Pulmonary artery endothelial cell (primary cell): Measurements from ENCODE around the gene SHC2. TPM values are rescaled to one million over a fixed set of nuclear protein-coding genes. Genes with fewer than 3 reads are reported as not detected.
"Not testable (repeated sequence)": the region's sequence is repeated elsewhere in the genome, so short reads cannot be mapped to it uniquely, and the experiment has no call there.

ENCODE experiments used
- DNase-seq: peaks from one replicate; pipeline ENCODE4 v3.0.0-alpha.2; 2011; ENCODE audit warnings: low read depth, low spot score
- total RNA-seq: library from RNA; depleted of rRNA; stranded (reverse); fragments of >200 nt; gene quantifications from 2 replicates; pipeline ENCODE4 v1.2.3, GENCODE V29; 2014

The SHC2 gene
- total RNA-seq, 1 donor from 2014 or later: 4.7 TPM

DNA sequence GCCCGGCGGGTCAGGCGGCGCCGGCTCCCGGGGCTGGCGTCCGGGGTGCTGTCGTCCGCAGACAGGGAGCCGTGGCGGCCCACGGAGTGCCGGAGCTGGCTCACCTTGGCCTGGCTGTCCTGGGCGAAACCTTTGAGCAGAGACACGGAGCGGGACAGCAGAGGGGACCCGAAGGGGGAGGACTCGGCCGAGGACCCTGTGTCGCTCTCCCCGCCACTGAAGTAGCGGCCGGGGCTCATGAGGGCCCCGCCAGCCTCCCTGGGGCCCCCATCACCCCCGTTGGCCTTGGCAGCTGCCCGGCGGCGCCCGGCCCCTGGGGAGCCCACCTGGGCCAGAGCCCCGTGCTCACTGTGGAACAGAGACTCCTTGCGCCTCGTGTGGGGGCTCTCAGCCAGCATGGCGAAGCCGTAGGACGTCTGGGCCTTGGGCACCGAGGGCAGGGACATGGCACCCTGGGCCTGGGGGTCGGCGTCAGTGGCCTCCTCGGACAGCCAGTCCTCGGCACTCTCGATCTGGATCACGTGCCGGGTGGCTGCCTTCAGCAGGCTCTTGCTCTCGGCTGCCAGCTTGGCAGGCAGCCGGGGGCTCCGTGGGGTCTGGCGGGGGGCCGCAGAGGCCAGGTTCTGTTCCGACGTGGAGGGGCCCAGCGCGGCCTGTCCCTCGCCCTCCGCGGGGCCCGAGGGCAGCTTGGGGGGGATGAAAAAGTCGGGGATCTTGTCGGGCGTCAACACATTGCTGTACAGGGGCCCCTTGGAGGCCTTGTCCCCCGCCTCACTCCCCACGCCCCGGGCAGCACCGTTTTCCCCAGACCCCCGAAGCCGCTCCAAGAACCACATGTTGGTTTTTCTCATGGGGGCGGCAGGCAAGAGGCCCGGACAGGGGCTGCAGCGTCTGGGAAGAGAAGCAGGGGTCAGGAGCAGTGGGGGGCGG lies 53.1 kb downstream of the SHC2 start:
- DNase-seq: no peak

DNA sequence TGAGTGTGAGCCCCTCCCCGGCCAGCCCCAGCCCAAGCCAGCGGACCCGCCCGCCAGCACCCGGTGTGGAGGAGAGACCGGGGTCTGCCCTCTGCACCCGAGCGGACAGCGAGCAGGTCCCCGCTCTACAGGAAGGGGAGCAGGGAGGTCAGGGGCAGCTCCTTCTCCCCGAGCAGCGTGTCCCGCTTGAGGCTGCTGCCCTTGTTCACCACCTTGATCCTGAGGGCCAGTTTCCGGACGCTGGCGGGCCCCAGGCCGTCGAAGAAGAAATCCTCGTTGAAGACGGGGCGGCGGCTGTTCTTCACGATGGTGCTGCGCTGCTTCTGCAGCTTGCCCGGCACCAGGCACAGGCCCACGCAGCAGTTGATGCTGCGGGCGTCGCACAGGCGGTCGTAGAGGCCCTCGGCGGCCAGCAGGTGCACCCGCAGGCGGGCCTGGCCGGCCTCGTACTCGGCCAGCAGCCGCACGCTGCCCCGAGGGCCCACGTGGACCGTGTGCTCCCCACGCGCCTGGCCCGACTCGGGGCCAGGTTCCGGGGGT lies 53.8 kb downstream of the SHC2 start:
- no peak for DNase-seq

DNA sequence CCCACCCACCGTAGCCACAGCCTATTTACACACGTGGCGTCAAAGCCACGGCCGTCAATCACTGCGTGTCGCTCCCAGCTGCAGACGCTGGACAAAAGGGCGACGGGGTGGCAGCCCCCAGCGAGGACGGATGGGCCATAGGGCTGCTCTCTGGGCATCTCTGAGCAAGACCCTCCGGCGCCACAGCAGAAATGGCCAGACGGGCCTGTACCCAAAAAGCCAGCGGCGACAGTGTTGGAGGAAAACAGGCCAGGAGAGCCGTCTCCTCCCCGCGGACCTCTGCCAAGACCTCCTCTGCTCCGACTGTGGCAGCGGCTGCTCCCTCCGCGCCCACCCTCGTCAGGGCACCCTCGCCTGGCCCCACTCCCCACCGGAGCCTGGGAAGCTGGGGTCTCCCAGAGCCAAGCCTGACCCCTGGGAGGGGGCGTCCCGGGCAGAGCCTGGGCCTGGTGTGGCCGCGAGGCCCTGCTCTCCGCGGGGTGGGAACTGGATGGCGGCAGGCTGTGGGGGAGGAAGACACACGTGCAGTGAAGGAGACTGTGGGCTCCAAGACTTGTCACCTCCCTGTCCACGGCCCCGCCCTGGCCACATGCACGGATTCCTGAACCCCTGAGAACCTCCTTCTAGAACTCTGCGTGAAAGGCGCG lies 54.6 kb downstream of the SHC2 start:
- DNase-seq: no peak

DNA sequence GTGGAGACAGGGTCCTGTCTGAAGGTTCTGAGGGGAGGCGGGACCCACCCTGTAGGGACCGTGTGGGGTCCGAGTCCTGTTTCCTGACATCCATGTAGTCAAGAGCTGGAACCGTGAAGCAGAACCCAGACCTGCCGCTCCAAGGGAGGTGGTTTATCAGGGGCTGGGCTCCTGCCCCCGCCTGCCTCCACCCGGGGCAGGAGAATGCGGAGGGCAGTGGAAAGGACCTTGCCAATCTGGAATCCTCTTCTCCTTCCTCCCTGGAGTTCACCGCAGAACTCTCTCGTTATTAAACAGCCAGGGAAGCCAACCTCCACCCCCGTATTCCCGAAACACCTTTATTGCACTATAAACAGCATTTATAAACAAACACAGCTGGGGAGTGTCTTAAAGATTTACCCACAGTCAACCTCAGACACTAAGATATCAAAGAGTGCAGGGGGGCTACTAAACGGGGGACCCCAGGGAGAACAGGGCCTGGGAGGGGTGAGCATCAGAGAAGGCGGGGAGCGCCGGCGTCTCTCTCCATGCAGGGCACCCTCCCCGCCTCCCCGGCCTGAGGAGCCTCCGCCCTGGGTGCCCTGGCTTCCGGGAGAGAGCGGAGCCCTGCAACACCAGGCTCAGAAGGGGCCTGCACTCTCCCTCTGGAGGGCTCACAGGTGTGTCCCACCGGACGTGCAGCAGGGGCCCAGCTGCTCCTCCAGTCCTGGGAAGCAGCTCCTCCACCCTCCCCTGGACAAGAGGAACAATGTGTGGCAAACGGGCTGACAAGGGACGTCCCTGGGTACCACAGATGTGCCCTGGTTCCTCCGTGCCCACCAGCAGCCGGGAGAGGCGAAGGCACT lies 55.5 kb downstream of the SHC2 start:
- no peak for DNase-seq

DNA sequence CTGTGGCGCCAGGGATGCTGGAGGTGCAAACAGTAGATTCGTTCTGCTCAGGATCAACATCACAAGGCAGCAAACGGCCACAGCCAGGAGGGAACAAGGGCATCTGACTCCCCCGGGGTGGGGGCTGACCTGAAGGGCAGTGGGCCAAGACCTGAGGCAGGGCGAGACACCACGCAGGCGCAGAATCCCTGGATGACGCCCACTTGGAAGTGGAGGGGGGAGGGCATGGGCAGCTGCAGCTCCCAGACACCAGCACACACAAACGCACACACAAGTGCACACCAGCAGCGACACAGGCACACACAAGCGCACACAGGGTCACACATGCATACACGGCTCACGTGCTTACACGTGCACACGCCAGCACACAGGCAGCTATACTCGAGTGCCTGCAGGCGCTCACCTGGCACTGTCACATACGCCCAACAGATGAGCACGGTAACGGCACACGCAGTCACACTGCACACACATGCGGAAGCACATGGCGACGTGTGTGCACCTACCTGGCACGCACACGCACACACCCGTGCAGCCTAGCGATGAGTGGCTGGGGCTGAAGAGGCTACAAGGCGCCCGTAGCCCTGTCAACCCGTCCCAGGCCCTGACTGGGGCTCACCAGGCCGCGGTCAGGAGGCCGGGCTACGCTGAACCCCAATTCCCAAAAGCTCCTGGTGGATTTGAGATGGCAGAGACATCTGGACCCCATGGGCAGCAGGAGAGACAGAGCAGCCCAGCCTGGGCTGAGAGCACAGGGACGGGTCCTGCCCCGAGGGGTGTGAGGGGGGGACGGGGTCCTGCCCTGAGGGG lies 57.4 kb downstream of the SHC2 start:
- DNase-seq: no peak

DNA sequence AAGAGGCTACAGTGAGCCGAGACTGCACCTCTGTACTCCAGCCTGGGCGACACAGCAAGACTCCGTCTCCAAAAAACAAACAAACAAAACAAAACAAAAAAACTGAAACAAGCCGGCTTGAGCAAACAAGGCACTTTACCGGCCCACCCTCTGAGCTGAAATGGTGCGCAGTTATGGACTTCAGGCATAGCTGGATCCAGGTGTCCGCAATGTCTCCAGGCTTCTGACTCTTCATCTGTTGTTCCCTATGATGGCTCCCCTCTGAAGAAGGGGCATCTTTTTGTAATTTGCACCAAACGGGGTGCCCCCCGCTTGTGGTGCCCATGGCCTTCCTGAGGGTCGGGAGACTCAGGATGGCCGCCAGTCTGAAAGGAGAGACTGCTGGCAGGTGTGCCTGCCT lies 58.0 kb downstream of the SHC2 start:
- no peak for DNase-seq

DNA sequence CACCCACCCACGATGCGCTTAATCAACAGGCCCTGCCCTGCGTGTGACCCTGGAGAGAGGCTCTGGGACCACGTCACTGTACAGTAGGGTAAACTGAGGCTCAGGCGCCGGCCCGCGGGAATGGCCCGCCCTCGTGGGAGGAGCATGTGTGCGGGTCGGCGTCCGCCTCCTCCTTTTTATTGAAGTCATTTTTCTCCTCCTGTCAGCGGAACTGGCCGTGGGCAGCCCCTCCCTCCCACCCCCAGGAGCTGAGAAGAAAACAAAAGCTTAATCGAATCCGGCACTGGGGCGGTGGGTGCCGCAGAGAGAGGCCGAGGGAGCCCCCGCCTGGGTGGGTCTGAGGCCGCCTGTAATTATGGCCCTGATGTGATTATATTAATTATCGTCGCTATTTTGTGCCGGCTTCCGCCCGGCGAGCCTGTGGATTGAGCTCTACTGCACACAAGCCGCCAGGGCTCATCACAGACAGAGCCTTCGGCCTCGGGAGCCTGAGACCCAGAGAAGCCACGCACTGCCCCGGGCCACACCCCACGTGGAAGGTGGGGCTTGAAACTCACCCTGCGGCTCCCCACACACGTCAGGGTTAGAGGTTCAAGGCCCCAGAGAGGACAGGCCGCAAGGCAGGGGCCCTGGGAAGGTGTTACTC lies 58.8 kb downstream of the SHC2 start:
- DNase-seq: no peak

DNA sequence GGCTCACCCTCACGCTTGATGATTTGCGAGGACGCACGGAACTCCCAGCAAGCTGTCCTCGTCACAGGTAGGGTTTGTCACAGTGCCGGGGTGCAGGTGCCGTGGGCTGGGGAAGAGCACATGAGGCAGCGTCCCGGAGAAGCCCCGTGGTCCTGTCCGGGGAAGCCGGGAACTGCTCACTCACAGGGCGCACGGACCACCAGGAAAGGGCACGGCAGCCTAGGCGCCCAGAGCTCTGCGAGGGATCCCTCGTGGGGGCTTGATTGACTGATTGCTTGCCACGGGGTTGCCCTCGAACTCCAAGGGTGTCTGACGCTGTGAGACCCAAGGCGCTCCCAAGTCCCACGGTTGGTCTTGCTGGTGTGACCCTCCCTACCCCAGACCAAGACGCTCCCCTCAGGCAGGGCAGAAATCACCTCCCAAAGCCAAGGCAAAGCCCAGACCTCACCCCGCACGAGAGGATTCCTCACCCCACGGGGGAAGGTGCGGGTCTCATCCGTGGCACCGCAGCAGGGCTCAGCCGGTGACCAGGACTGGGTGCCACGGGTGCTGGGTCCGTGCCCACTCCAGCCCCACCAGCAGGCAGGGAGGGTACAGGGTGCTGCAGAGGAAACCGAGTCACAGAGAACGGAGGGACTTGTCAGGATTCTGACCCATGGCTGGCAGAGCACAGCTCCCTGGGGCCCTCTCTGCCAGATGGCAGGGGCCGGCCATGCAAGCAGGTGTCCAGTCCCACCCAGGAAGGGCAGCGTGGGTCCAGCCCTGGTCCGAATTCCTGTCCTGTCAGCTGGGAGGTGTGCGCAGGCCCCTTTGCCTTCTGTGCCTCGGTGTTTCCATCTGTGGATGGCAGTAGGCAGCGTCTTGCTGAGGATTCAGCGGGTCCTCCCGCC lies 59.6 kb downstream of the SHC2 start:
- no peak for DNase-seq

DNA sequence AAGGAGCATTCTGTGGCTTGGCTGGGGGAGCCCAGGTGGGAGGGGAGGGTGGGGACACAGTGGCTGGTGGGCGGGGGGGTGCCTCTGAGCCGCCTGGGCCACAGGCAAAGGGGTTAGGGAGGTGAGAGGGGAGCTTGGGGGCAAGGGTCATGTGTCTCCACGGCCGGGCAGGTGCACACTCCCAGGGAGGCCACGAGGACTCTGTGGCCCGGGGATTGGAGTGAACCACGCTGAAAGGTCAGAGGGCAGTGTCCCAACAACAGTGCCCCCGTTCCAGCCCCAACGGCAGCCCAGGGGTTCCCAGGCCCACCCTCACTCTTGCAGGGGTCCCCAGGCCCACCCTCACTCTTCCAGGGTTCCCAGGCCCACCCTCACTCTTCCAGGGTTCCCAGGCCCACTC lies 61.5 kb downstream of the SHC2 start:
- no peak for DNase-seq

DNA sequence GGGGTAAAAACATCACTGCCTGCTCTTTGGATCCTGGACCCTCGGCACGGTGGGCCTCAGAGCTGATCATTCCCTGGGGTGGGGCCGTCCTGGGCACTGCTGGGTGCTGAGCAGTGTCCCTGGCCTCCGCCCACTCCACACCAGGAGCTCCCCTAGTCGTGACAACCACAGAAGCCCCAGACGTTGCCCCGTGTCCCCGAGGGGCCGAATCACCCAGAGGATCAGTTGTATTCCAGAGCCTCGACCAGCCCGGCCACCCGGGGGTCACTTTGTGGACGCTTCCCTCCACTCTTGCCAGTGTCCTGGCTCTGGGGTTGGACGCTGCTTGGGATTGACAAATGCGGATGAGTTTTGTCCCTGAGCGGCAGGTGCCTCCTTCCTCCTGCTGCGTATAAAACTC lies 62.1 kb downstream of the SHC2 start:
- DNase-seq: no peak

DNA sequence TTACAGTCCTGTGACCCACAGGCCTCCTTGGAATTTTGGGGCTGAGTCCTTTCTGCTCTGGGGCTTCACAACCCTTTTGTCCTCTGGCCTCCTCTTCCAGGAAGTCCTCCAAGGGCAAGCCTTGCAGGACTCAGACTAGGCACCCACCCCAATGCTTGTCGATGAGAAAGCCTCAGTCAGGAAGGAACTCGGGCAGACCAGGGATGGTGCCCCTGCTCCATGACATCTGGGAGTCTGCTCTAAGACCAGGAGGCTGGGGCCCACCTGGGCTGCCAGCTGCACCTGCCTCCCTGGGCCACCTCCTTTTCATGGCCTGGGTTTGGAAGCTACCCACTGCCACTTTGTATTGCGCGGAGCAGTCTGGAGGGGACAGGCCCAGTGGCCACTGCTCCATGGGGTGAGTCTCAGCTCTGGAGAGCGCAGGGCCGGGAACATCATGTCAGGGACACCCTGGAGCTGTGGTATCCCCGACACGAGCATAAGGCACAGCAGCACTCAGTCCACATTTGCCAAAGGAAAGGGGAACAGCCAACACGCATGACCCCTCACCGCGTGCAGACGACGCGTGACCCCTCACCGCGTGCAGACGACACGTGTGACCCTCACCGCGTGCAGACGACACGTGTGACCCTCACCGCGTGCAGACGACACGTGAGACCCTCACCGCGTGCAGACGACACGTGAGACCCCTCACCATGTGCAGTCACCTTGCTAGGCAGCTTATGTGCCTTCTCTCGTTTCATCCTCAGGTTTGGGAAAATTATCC lies 62.7 kb downstream of the SHC2 start:
- no peak for DNase-seq

DNA sequence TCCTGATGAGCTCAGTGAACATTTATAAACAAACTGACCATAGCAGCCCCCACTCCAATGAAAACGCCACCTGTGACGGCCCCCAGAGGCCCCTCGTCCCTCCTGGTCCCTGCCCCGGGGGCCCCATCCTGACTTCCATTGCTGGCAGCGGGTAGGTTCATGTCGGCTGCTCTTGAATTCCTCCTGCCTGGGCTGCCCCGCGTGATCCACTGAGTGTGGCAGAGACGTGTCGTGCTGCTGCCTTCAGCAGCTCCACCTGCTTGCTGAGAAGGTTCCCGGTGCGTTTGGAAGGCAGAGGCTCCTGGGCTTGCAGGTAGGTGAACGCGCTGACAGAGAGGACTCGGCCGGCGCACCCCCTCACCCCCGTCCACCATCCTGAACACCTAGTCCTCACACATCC lies 63.5 kb downstream of the SHC2 start:
- no peak for DNase-seq

DNA sequence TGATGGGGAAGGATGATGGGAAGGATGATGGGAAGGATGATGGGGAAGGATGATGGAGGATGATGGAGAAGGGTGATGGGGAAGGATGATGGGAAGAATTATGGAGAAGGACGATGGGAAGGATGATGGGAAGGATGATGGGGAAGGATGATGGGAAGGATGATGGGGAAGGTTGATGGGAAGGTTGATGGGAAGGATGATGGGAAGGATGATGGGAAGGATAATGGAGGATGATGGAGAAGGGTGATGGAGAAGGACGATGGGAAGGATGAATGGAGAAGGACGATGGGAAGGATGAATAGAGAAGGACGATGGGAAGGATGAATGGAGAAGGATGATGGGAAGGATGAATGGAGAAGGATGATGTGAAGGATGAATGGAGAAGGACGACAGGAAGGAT lies 65.4 kb downstream of the SHC2 start:
- no peak for DNase-seq

DNA sequence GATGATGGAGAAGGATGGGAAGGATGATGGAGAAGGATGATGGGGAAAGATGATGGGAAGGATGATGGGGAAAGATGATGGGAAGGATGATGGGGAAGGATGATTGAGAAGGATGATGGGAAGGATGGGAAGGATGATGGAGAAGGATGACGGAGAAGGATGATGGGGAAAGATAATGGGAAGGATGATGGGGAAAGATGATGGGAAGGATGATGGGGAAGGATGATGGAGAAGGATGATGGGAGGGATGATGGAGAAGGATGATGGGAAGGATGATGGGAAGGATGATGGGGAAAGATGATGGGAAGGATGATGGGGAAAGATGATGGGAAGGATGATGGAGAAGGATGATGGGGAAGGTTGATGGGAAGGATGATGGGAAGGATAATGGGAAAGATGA lies 66.0 kb downstream of the SHC2 start:
- not testable (repeated sequence) for DNase-seq

DNA sequence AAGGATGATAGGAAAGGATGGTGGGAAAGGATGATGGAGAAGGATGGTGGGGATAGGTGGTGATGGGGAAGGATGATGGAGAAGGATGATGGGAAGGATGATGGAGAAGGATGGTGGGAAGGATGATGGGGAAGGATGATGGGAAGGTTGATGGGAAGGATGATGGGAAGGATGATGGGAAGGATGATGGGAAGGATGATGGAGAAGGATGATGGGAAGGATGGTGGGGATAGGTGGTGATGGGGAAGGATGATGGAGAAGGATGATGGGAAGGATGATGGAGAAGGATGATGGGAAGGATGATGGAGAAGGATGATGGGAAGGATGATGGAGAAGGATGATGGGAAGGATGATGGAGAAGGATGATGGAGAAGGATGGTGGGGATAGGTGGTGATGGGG lies 67.3 kb downstream of the SHC2 start:
- not testable (repeated sequence) for DNase-seq

DNA sequence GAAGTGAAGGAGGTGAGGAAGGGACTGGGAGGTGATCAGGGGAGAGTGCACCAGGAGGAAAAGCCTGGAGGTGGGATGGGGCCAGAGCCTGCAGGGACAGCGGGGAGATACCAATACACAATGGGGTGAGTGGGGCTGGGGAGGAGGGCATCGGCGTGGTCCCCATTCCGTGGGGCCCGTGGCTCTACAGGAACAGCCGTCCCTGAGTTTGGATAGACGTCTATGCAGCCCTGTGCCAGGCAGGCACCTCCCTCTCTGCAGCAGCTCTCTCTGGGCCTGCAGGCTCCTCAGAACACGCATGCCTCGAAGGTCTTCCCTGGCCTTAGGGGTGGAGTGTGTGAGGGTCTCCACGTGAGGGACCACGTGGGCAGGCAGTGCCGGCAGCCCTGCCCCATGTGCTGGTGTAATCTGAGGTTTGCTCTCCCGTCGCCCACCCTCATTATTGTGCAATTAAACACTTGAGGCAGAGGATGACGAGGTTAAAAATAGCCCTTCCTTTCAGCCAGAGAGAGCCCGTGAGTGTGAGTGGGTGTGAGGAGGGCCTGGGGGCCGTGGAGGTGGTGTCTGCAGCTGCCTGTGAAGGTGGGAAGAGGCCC lies 68.4 kb downstream of the SHC2 start:
- no peak for DNase-seq

DNA sequence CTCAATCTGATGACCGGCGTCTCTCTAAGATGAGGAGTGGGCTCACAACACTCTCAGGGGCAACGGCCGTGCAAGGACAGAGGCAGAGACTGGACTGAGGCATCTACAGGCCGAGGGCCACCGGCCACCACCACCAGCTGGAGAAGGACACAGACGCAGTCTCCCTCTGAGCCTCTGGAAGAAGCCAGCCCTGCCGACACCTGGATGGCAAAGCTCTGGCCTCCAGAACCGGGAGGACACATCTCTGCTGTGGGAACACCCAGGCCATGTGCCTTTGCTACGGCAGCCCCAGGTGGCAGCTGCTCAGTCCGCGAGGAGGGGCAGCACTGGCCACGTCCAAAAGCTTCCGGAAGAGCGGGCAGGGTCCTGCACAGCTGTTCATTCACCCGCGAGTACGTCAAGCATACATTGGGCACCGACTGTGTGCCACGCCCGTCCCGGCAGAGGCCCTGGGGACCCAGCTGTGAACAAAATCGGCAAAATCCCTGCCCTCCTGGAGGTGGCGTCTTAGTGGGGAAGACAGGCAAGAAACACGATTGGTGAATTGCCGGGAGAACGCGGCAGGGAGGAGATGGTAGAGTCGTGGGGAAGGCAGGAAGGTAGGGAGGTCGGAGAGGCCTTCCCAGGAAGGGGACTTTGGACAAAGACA lies 69.0 kb downstream of the SHC2 start:
- DNase-seq: no peak

DNA sequence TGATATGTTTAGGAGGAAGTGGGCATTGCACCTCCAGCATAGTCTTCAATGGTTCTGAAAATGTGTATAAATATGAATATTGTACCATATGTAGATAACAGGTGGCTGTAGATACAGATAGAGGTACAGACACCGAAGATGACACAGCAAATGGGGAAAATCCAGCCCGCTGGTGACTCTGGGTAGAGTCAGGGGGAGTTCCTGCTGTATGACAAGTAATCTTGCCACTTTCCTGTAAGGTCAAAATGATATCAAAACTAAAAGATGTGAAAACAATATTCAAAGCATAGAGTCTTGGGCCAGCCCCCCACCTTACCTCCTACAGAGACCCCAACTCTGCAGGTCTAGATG lies 69.7 kb downstream of the SHC2 start:
- DNase-seq: no peak
